Astrocyte (in vitro differentiated cells and primary cell): Measurements from ENCODE around the gene HOXB2. TPM values are rescaled to one million over a fixed set of nuclear protein-coding genes. Genes with fewer than 3 reads are reported as not detected.
A peak's percentile ranks its signal among the peaks of the same experiment; 100 is the strongest.

Source experiments
- DNase-seq: peaks from one replicate; pipeline ENCODE4 v3.0.0-alpha.2; 2010; ENCODE audit warnings: low read depth
- FAIRE-seq: peaks from 2 replicates; lab custom pipeline; 2011; peaks lifted over from hg19 to GRCh38; lab: Jason Lieb, UNC
- H2AFZ ChIP-seq: 2 replicates; pipeline ENCODE4 v1.6.0; 2012; ENCODE audit warnings: low read depth, low read length, inconsistent platforms
- H3K27ac ChIP-seq: 2 replicates; pipeline ENCODE4 v1.5.1; 2011; ENCODE audit warnings: low read depth, low read length, inconsistent platforms
- H3K27me3 ChIP-seq: 2 replicates; pipeline ENCODE4 v1.6.0; 2011; ENCODE audit warnings: low read length, inconsistent platforms; ENCODE audit not compliant: insufficient read depth
- H3K36me3 ChIP-seq: 2 replicates; pipeline ENCODE4 v1.5.1; 2011; ENCODE audit warnings: low read length, inconsistent platforms; ENCODE audit not compliant: insufficient read depth
- H3K4me1 ChIP-seq: 2 replicates; pipeline ENCODE4 v1.5.1; 2011; ENCODE audit warnings: low read length, inconsistent platforms; ENCODE audit not compliant: insufficient read depth
- H3K4me2 ChIP-seq: 2 replicates; pipeline ENCODE4 v1.6.0; 2012; ENCODE audit warnings: low read length, inconsistent platforms
- H3K4me3 ChIP-seq: 2 replicates; pipeline ENCODE4 v1.5.1; 2011; ENCODE audit warnings: low read depth, mild to moderate bottlenecking, low read length, inconsistent platforms; ENCODE audit not compliant: insufficient read depth
- H3K79me2 ChIP-seq: 2 replicates; pipeline ENCODE4 v1.6.0; 2012; ENCODE audit warnings: mild to moderate bottlenecking, low read length, inconsistent platforms; ENCODE audit not compliant: insufficient read depth
- H3K9ac ChIP-seq: 2 replicates; pipeline ENCODE4 v1.6.0; 2012; ENCODE audit warnings: mild to moderate bottlenecking, low read length, inconsistent platforms
- H3K9me3 ChIP-seq: 2 replicates; pipeline ENCODE4 v1.5.1; 2012; ENCODE audit warnings: low read depth, mild to moderate bottlenecking, low read length, inconsistent platforms; ENCODE audit not compliant: insufficient read depth
- H4K20me1 ChIP-seq: 2 replicates; pipeline ENCODE4 v1.6.0; 2012; ENCODE audit warnings: low read length, inconsistent platforms; ENCODE audit not compliant: insufficient read depth
- H3K27ac Mint-ChIP-seq: one replicate; pipeline ENCODE4 v1.8.0; 2021; ENCODE audit warnings: mild to moderate bottlenecking, mixed read lengths; ENCODE audit not compliant: unreplicated experiment
- H3K27me3 Mint-ChIP-seq: one replicate; pipeline ENCODE4 v1.8.0; 2021; ENCODE audit warnings: low read depth, mixed read lengths; ENCODE audit not compliant: unreplicated experiment
- H3K36me3 Mint-ChIP-seq: one replicate; pipeline ENCODE4 v1.8.0; 2021; ENCODE audit warnings: low read depth, mixed read lengths; ENCODE audit not compliant: unreplicated experiment
- H3K4me1 Mint-ChIP-seq: one replicate; pipeline ENCODE4 v1.8.0; 2021; ENCODE audit warnings: low read depth, mixed read lengths; ENCODE audit not compliant: unreplicated experiment
- H3K4me3 Mint-ChIP-seq: one replicate; pipeline ENCODE4 v1.8.0; 2021; ENCODE audit warnings: mild to moderate bottlenecking, moderate library complexity, mixed read lengths; ENCODE audit not compliant: unreplicated experiment
- H3K9me3 Mint-ChIP-seq: one replicate; pipeline ENCODE4 v1.8.0; 2021; ENCODE audit warnings: mild to moderate bottlenecking, mixed read lengths; ENCODE audit not compliant: unreplicated experiment
- EZH2 ChIP-seq: IDR thresholded peaks from 2 replicates; pipeline ENCODE4 v1.6.1; 2012; ENCODE audit warnings: mild to moderate bottlenecking, low read length, inconsistent platforms; ENCODE audit not compliant: insufficient read depth
- total RNA-seq: library from RNA; stranded (reverse); gene quantifications from 2 replicates; pipeline ENCODE4 v1.2.1, GENCODE V29; 2021
- TF ChIP-seq, protein P1 (sequence below): IDR thresholded peaks from 2 replicates; pipeline ENCODE4 v1.5.1; 2011; ENCODE audit warnings: low read depth, mild to moderate bottlenecking, inconsistent platforms, low read length, moderate library complexity; ENCODE audit not compliant: insufficient read depth

Gene HOXB2
- total RNA-seq, 1 donor from 2014 or later: 0.41 TPM

- H3K27ac ChIP-seq: peak overlapping the region; percentile 58
- H3K4me1 Mint-ChIP-seq: peaks cover 3% of the 10 kb centered on the region
- H2AFZ ChIP-seq: peak overlapping the region; percentile 67
These were observed 41.7 kb upstream of the HOXB2 start for GRCh38 chr17:48586355-48587258.

GRCh38 chr17:48584223-48584741 lies 39.4 kb upstream of the HOXB2 start:
- FAIRE-seq: no peak
- H3K36me3 ChIP-seq: no peaks in the 10 kb centered on the region
- Mint-ChIP-seq H3K27me3 (peaks cover 98% of the 10 kb centered on the region), H3K4me1 (peaks cover 3% of the 10 kb centered on the region), H3K27ac (no peak overlapping the region), H3K4me3 (no peak overlapping the region), H3K9me3 (peaks cover 32% of the 10 kb centered on the region), H3K36me3 (no peaks in the 10 kb centered on the region)
- peak overlapping the region; percentile 90 for H3K4me2 ChIP-seq
- peaks cover 38% of the 10 kb centered on the region for H3K79me2 ChIP-seq
- no peaks in the 10 kb centered on the region for H3K9me3 ChIP-seq
- H2AFZ ChIP-seq: no peak overlapping the region
- no peak overlapping the region for H3K4me3 ChIP-seq
- H3K9ac ChIP-seq: no peak overlapping the region
- no peak for DNase-seq
- peaks cover 84% of the 10 kb centered on the region for H3K27me3 ChIP-seq
- peaks cover 4% of the 10 kb centered on the region for H4K20me1 ChIP-seq
- H3K27ac ChIP-seq: no peak overlapping the region
- peaks cover 14% of the 10 kb centered on the region for H3K4me1 ChIP-seq
- no peak for TF ChIP-seq EZH2
- TF ChIP-seq, protein P1, sequence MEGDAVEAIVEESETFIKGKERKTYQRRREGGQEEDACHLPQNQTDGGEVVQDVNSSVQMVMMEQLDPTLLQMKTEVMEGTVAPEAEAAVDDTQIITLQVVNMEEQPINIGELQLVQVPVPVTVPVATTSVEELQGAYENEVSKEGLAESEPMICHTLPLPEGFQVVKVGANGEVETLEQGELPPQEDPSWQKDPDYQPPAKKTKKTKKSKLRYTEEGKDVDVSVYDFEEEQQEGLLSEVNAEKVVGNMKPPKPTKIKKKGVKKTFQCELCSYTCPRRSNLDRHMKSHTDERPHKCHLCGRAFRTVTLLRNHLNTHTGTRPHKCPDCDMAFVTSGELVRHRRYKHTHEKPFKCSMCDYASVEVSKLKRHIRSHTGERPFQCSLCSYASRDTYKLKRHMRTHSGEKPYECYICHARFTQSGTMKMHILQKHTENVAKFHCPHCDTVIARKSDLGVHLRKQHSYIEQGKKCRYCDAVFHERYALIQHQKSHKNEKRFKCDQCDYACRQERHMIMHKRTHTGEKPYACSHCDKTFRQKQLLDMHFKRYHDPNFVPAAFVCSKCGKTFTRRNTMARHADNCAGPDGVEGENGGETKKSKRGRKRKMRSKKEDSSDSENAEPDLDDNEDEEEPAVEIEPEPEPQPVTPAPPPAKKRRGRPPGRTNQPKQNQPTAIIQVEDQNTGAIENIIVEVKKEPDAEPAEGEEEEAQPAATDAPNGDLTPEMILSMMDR: no peak

More at GRCh38 chr17:48586355-48587258, 41.7 kb upstream of the HOXB2 start:
- Histone ChIP-seq H3K9ac (peak overlapping the region; percentile 74), H3K79me2 (peaks cover 22% of the 10 kb centered on the region), H3K4me1 (peaks cover 14% of the 10 kb centered on the region), H3K4me2 (peak overlapping the region; percentile 90), H3K4me3 (no peak overlapping the region), H3K9me3 (no peaks in the 10 kb centered on the region), H4K20me1 (no peaks in the 10 kb centered on the region), H3K27me3 (peaks cover 79% of the 10 kb centered on the region), H3K36me3 (no peaks in the 10 kb centered on the region)
- DNase-seq: no peak
- Mint-ChIP-seq H3K9me3 (peaks cover 26% of the 10 kb centered on the region), H3K27me3 (peaks cover 99% of the 10 kb centered on the region), H3K4me3 (no peak overlapping the region), H3K27ac (no peak overlapping the region), H3K36me3 (no peaks in the 10 kb centered on the region)
- TF ChIP-seq, protein P1: no peak
- TF ChIP-seq EZH2: no peak
- FAIRE-seq: no peak
